ENCODE measurements around the gene WFDC13. TPM values are rescaled to one million over a fixed set of nuclear protein-coding genes. Genes with fewer than 3 reads are reported as not detected.

Gene WFDC13
- total and polyA plus RNA-seq, 11 donors, result not detected

- Histone ChIP-seq H3K4me1 (no peaks in the 10 kb centered on the region), H3K27me3 (peaks cover 0 to 8% (median 0%) of the 10 kb centered on the region in 9 donors), H3K27ac (no peak overlapping the region), H3K9me3 (peaks cover 0 to 11% (median 0%) of the 10 kb centered on the region in 12 donors), H3K36me3 (no peaks in the 10 kb centered on the region), H3K4me3 (no peak overlapping the region)
- 68 to 90% (median 89%) methylated on average over 1 of the region's 1 CpG for WGBS, 4 donors
- DNase-seq (no peak), ATAC-seq (no peak)
- TF ChIP-seq POLR2A (IDR thresholded peaks at IDR 0.05), result no peak
- no peak for TF ChIP-seq CTCF (IDR thresholded peaks at IDR 0.05)
- intact Hi-C loops (cut with DNase I), result loop anchor here in 2 of 10 donors (10.0 kb wide), 2 partner anchors 277 to 287 kb away; partner anchors contain the start of gene WFDC2 (in 1 of the 2)
Observed at GRCh38 chr20:45751721-45752120, 49.9 kb downstream of the WFDC13 start.

- TF ChIP-seq POLR2A (IDR thresholded peaks at IDR 0.05) (no peak), CTCF (IDR thresholded peaks at IDR 0.05) (no peak)
- WGBS, 4 donors, result 80 to 92% (median 87%) methylated on average over 3 of the region's 3 CpGs
- intact Hi-C loops (cut with DNase I), result loop anchor here in 2 of 10 donors (10.0 kb wide), 2 partner anchors 278 to 288 kb away; partner anchors contain the start of gene WFDC2 (in 1 of the 2)
- ATAC-seq, result no peak
- H3K4me3 ChIP-seq, result no peak overlapping the region
- no peaks in the 10 kb centered on the region for H3K4me1 ChIP-seq
- no peak for DNase-seq
- peaks cover 0 to 8% (median 0%) of the 10 kb centered on the region in 9 donors for H3K27me3 ChIP-seq
- H3K27ac ChIP-seq, result no peak overlapping the region
- peaks cover 0 to 11% (median 0%) of the 10 kb centered on the region in 12 donors for H3K9me3 ChIP-seq
- H3K36me3 ChIP-seq, result no peaks in the 10 kb centered on the region
Observed at GRCh38 chr20:45752746-45753145, 50.9 kb downstream of the WFDC13 start.

GRCh38 chr20:45758096-45758495 is 56.3 kb downstream of the WFDC13 start:
- no peak for ATAC-seq
- 80 to 100% (median 83%) methylated on average over 4 of the region's 4 CpGs for WGBS, 4 donors
- no peak for DNase-seq

More at GRCh38 chr20:45758096-45758495, 56.3 kb downstream of the WFDC13 start:
- no peak for TF ChIP-seq POLR2A (IDR thresholded peaks at IDR 0.05)
- TF ChIP-seq CTCF (IDR thresholded peaks at IDR 0.05), result no peak
- Histone ChIP-seq H3K27me3 (no peaks in the 10 kb centered on the region), H3K4me3 (no peak overlapping the region), H3K36me3 (no peaks in the 10 kb centered on the region), H3K9me3 (peaks cover 0 to 11% (median 0%) of the 10 kb centered on the region in 12 donors), H3K27ac (no peak overlapping the region), H3K4me1 (no peaks in the 10 kb centered on the region)
- intact Hi-C loops (cut with DNase I), result loop anchor here in 2 of 10 donors (10.0 kb wide), 2 partner anchors 283 to 293 kb away; partner anchors contain the start of gene WFDC2 (in 1 of the 2)

Small RNAs within 50 kb of the gene (microRNA-seq; reads per million reads assigned to microRNA genes)
- 0 to 1.8 (median 0.77) reads per million in 4 donors for gene MIR3617

Other genes with a start within 250 kb of the WFDC13 start
- 1 to 10 TPM in 1 of 9 donors, under 1 TPM in 1, not detected in 7; 0.77 to 4.7 TPM for gene WFDC2, start 232.3 kb upstream of the WFDC13 start, total RNA-seq
- under 1 TPM in 1 of 2 donors, not detected in 1; 0.51 TPM for gene WFDC2, start 232.3 kb upstream of the WFDC13 start, polyA plus RNA-seq
- not detected for gene SPINT3, start 186.4 kb upstream of the WFDC13 start, total RNA-seq
- gene SPINT3, start 186.4 kb upstream of the WFDC13 start, polyA plus RNA-seq, result not detected
- gene WFDC6, start 162.6 kb upstream of the WFDC13 start, total RNA-seq, result not detected
- not detected for gene WFDC6, start 162.6 kb upstream of the WFDC13 start, polyA plus RNA-seq
- gene EPPIN, start 154.6 kb upstream of the WFDC13 start, total RNA-seq, result under 1 TPM in 1 of 9 donors, not detected in 8; 0.20 TPM
- not detected for gene EPPIN, start 154.6 kb upstream of the WFDC13 start, polyA plus RNA-seq
- not detected for gene WFDC8, start 122.8 kb upstream of the WFDC13 start, total RNA-seq
- gene WFDC8, start 122.8 kb upstream of the WFDC13 start, polyA plus RNA-seq, result not detected
- not detected for gene WFDC10A, start 72.3 kb upstream of the WFDC13 start, total RNA-seq
- not detected for gene WFDC10A, start 72.3 kb upstream of the WFDC13 start, polyA plus RNA-seq
- gene WFDC9, start 70.8 kb upstream of the WFDC13 start, total RNA-seq, result not detected
- gene WFDC9, start 70.8 kb upstream of the WFDC13 start, polyA plus RNA-seq, result not detected
- gene WFDC11, start 31.8 kb upstream of the WFDC13 start, total RNA-seq, result not detected
- gene WFDC11, start 31.8 kb upstream of the WFDC13 start, polyA plus RNA-seq, result not detected
- gene WFDC10B, start 3.0 kb downstream of the WFDC13 start, total RNA-seq, result not detected
- not detected for gene WFDC10B, start 3.0 kb downstream of the WFDC13 start, polyA plus RNA-seq
- not detected for gene SPINT4, start 20.3 kb downstream of the WFDC13 start, total RNA-seq
- gene SPINT4, start 20.3 kb downstream of the WFDC13 start, polyA plus RNA-seq, result not detected
- 1 to 10 TPM in 4 of 9 donors, under 1 TPM in 1, not detected in 4; 0.86 to 2.4 (median 1.4) TPM for gene WFDC3, start 89.8 kb downstream of the WFDC13 start, total RNA-seq
- gene WFDC3, start 89.8 kb downstream of the WFDC13 start, polyA plus RNA-seq, result under 1 TPM in 1 of 2 donors, not detected in 1; 0.72 TPM
- 10 to 100 TPM; 10.1 to 24.9 (median 21.3) TPM for gene DNTTIP1, start 89.9 kb downstream of the WFDC13 start, total RNA-seq
- gene DNTTIP1, start 89.9 kb downstream of the WFDC13 start, polyA plus RNA-seq, result 10 to 100 TPM; 25.0 to 31.5 TPM
- 10 to 100 TPM in 1 of 9 donors, 1 to 10 TPM in 3, under 1 TPM in 1, not detected in 4; 0.32 to 16.9 (median 1.7) TPM for gene UBE2C, start 110.6 kb downstream of the WFDC13 start, total RNA-seq
- gene UBE2C, start 110.6 kb downstream of the WFDC13 start, polyA plus RNA-seq, result under 1 TPM in 1 of 2 donors, not detected in 1; 0.79 TPM
- not detected for gene TNNC2, start 125.3 kb downstream of the WFDC13 start, total RNA-seq
- gene TNNC2, start 125.3 kb downstream of the WFDC13 start, polyA plus RNA-seq, result under 1 TPM; 0.14 to 0.30 TPM
- 10 to 100 TPM; 14.1 to 45.6 (median 21.4) TPM for gene SNX21, start 131.8 kb downstream of the WFDC13 start, total RNA-seq
- gene SNX21, start 131.8 kb downstream of the WFDC13 start, polyA plus RNA-seq, result 10 to 100 TPM; 13.7 to 18.6 TPM
- gene ACOT8, start 155.4 kb downstream of the WFDC13 start, total RNA-seq, result 10 to 100 TPM; 22.5 to 57.8 (median 31.4) TPM
- 10 to 100 TPM; 34.2 to 44.6 TPM for gene ACOT8, start 155.4 kb downstream of the WFDC13 start, polyA plus RNA-seq
- 1 to 10 TPM; 1.9 to 3.1 (median 2.4) TPM for gene ZSWIM3, start 155.6 kb downstream of the WFDC13 start, total RNA-seq
- 1 to 10 TPM; 1.3 to 1.6 TPM for gene ZSWIM3, start 155.6 kb downstream of the WFDC13 start, polyA plus RNA-seq
- 10 to 100 TPM in 6 of 9 donors, 1 to 10 TPM in 3; 8.2 to 16.3 (median 10.6) TPM for gene ZSWIM1, start 179.2 kb downstream of the WFDC13 start, total RNA-seq
- gene ZSWIM1, start 179.2 kb downstream of the WFDC13 start, polyA plus RNA-seq, result 1 to 10 TPM; 3.9 to 7.2 TPM
- 1 to 10 TPM in 7 of 9 donors, not detected in 2; 1.1 to 4.0 (median 1.8) TPM for gene SPATA25, start 185.6 kb downstream of the WFDC13 start, total RNA-seq
- gene SPATA25, start 185.6 kb downstream of the WFDC13 start, polyA plus RNA-seq, result 1 to 10 TPM in 1 of 2 donors, under 1 TPM in 1; 0.58 to 2.7 TPM
- 10 to 100 TPM in 5 of 9 donors, 1 to 10 TPM in 4; 3.5 to 14.8 (median 10.8) TPM for gene NEURL2, start 189.2 kb downstream of the WFDC13 start, total RNA-seq
- 1 to 10 TPM; 3.0 to 8.4 TPM for gene NEURL2, start 189.2 kb downstream of the WFDC13 start, polyA plus RNA-seq
- 100 to 1,000 TPM in 7 of 9 donors, 10 to 100 TPM in 2; 62.5 to 214 (median 129) TPM for gene CTSA, start 189.3 kb downstream of the WFDC13 start, total RNA-seq
- gene CTSA, start 189.3 kb downstream of the WFDC13 start, polyA plus RNA-seq, result 10 to 100 TPM; 77.7 to 92.5 TPM
- 100 to 1,000 TPM in 3 of 9 donors, 10 to 100 TPM in 6; 19.8 to 367 (median 81.1) TPM for gene PLTP, start 210.1 kb downstream of the WFDC13 start, total RNA-seq
- 10 to 100 TPM; 21.5 to 33.2 TPM for gene PLTP, start 210.1 kb downstream of the WFDC13 start, polyA plus RNA-seq
- 10 to 100 TPM; 22.2 to 40.2 (median 28.2) TPM for gene PCIF1, start 232.6 kb downstream of the WFDC13 start, total RNA-seq
- 10 to 100 TPM; 17.5 to 31.1 TPM for gene PCIF1, start 232.6 kb downstream of the WFDC13 start, polyA plus RNA-seq

Data from heart left ventricle (tissue), 16 donors.